Keratinocyte (primary cell): ENCODE data around the gene LIMA1.

Experiments
- EZH2 ChIP-seq: IDR thresholded peaks from one replicate; pipeline ENCODE4 v1.6.1; 2012; ENCODE audit warnings: inconsistent platforms, mild to moderate bottlenecking, low read length, moderate library complexity
- TF ChIP-seq, protein P1 (sequence below), 3 experiments: IDR thresholded peaks in 1 of 3; conservative IDR thresholded peaks in 1 of 3; optimal IDR thresholded peaks in 1 of 3; 2 replicates in 2 of 3; 3 replicates in 1 of 3; pipeline versions ENCODE3 to v1.5.1; 2011; ENCODE audit warnings: low read length in 3 of 3, mild to moderate bottlenecking in 3 of 3, moderate library complexity in 2 of 3, control low read depth in 1 of 3, inconsistent platforms in 1 of 3; ENCODE audit not compliant: insufficient read depth in 2 of 3; ENCODE audit errors: extremely low read depth in 1 of 3

DNA sequence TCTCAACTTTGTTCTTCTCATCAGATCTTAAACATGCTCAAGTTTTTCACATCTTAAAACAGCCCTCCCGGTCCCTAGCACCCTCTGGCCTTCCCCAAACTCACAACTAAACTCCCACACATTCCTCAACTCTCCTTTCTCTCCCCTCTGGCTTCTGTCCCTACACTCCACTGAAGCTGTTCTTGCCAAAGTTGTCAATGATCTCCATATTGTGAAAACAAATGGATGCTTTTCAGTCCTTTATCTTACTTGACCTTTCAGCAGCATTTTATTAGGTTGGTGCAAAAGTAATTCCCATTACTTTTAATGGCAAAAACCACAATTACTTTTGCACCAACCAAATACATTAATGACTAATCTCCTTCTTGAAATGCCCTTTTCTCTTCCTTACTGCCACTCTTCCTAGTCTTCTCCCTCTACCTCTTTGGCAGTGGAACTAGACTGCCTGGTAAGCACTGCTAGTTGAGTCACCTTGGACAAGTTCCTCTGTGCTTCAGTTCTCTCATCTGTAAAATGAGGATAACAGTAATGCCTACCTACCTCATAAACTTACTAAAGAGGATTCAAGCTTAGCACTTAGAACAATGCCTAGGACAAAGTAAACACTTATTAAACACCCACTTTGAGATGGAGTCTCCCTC is 132.2 kb downstream of the LIMA1 start:
- TF ChIP-seq EZH2, result no peak
- TF ChIP-seq, protein P1, sequence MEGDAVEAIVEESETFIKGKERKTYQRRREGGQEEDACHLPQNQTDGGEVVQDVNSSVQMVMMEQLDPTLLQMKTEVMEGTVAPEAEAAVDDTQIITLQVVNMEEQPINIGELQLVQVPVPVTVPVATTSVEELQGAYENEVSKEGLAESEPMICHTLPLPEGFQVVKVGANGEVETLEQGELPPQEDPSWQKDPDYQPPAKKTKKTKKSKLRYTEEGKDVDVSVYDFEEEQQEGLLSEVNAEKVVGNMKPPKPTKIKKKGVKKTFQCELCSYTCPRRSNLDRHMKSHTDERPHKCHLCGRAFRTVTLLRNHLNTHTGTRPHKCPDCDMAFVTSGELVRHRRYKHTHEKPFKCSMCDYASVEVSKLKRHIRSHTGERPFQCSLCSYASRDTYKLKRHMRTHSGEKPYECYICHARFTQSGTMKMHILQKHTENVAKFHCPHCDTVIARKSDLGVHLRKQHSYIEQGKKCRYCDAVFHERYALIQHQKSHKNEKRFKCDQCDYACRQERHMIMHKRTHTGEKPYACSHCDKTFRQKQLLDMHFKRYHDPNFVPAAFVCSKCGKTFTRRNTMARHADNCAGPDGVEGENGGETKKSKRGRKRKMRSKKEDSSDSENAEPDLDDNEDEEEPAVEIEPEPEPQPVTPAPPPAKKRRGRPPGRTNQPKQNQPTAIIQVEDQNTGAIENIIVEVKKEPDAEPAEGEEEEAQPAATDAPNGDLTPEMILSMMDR (optimal IDR thresholded peaks at IDR 0.05 in 1 of 3, IDR thresholded peaks at IDR 0.05 in 1 of 3, conservative IDR thresholded peaks at IDR 0.05 in 1 of 3; ENCODE audit: extremely low read depth in 1 of 3, insufficient read depth in 2 of 3, low read length in 3 of 3), result no peak
